ENCODE results near the gene WIPI1. TPM values are rescaled to one million over a fixed set of nuclear protein-coding genes. Genes with fewer than 3 reads are reported as not detected.

WIPI1 gene, protein sequence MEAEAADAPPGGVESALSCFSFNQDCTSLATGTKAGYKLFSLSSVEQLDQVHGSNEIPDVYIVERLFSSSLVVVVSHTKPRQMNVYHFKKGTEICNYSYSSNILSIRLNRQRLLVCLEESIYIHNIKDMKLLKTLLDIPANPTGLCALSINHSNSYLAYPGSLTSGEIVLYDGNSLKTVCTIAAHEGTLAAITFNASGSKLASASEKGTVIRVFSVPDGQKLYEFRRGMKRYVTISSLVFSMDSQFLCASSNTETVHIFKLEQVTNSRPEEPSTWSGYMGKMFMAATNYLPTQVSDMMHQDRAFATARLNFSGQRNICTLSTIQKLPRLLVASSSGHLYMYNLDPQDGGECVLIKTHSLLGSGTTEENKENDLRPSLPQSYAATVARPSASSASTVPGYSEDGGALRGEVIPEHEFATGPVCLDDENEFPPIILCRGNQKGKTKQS
- 30.0 and 37.3 TPM in 2 replicates for total RNA-seq (2014; rRNA removed; shearing (Covaris generic))

DNA sequence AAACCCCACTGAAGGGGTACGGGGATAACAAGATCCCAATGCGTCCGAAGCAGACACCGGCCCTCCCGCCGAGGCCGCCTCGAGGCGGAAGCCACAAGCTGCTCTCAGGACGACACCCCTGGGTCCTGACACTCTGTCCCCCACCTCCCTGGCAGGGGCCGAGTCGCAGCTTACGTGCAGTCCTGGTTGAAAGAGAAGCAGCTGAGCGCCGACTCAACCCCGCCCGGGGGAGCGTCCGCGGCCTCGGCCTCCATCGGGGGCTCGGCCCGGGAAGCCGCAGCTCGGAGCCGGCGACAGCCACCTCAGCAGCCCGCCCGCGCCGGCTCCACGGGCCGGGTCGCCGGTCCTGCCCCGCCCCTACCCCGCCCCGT, at the start of gene WIPI1:
WIPI1 (minus strand) TSS at position 329 of the 371 bp plus-strand sequence; CDS start at position 254, 75 bp downstream.

Small RNA genes within 50 kb of the gene (small RNA-seq; reads per million reads assigned to genes)
- not detected for gene MIR635

Other genes with a start within 250 kb of the WIPI1 start
- 44.3 and 46.5 TPM in 2 replicates for gene AMZ2, start 209.5 kb downstream of the WIPI1 start, total RNA-seq (2014; rRNA removed; shearing (Covaris generic))
- 0.79 and 0.93 TPM in 2 replicates for gene SLC16A6, start 166.4 kb downstream of the WIPI1 start, total RNA-seq (2014; rRNA removed; shearing (Covaris generic))
- gene ARSG, start 166.0 kb downstream of the WIPI1 start, total RNA-seq (2014; rRNA removed; shearing (Covaris generic)): 2.9 and 3.8 TPM in 2 replicates
- gene PRKAR1A, start 54.9 kb upstream of the WIPI1 start, total RNA-seq (2014; rRNA removed; shearing (Covaris generic)): 326 and 383 TPM in 2 replicates
- 0.72 and 0.94 TPM in 2 replicates for gene FAM20A, start 143.9 kb upstream of the WIPI1 start, total RNA-seq (2014; rRNA removed; shearing (Covaris generic))